ENCODE measurements around the gene ZNF426. TPM values are rescaled to one million over a fixed set of nuclear protein-coding genes. Genes with fewer than 3 reads are reported as not detected.

Gene ZNF426
- polyA plus RNA-seq, 3 donors: 1.7 to 6.4 (median 4.1) TPM

GRCh38 chr19:9531933-9532332 is 6.5 kb downstream of the ZNF426 start:
- H3K27ac Mint-ChIP-seq: no peak overlapping the region
- H3K9me3 ChIP-seq (replicated peaks in 1 of 2; ENCODE audit: control insufficient read depth in 1 of 2, insufficient read depth in 1 of 2, low read length in 2 of 2): peaks cover 74 to 96% of the 10 kb centered on the region in 2 donors
- peak in 1 of 3 donors; percentile 17 for DNase-seq
- H2AFZ ChIP-seq (ENCODE audit: insufficient read depth, low read depth, low read length, poor library complexity, severe bottlenecking): no peak overlapping the region
- peaks cover 73 to 94% of the 10 kb centered on the region in 2 donors for H3K36me3 ChIP-seq (replicated peaks in 1 of 2; ENCODE audit: control insufficient read depth in 1 of 2, insufficient read depth in 2 of 2, low read length in 2 of 2)
- no peak overlapping the region for H3K4me3 Mint-ChIP-seq
- no peak for TF ChIP-seq CTCF (IDR thresholded peaks at IDR 0.05)
- H4K20me1 ChIP-seq (ENCODE audit: insufficient read depth, low read length): no peaks in the 10 kb centered on the region
- H3K9me3 Mint-ChIP-seq: peaks cover 55 to 93% (median 89%) of the 10 kb centered on the region in 7 donors
- H3K4me1 ChIP-seq (ENCODE audit: control insufficient read depth in 1 of 2, insufficient read depth in 2 of 2, low read length in 2 of 2): no peaks in the 10 kb centered on the region
- H3K9ac ChIP-seq (ENCODE audit: insufficient read depth, low read length, poor library complexity, severe bottlenecking): no peak overlapping the region
- WGBS (ENCODE audit: insufficient coverage): no CpG with 5 or more reads among the region's 4 CpGs
- H3K27me3 ChIP-seq (ENCODE audit: control insufficient read depth in 2 of 2, insufficient read depth in 2 of 2, low read length in 2 of 2): no peaks in the 10 kb centered on the region
- no peak overlapping the region for H3K4me2 ChIP-seq (replicated peaks; ENCODE audit: extremely low read depth, low read length, poor library complexity, severe bottlenecking)
- intact Hi-C loops (cut with micrococcal nuclease): no loop called here
- peaks cover 4% of the 10 kb centered on the region for H3K79me2 ChIP-seq (ENCODE audit: insufficient read depth, low read length)
- peaks cover 81 to 85% of the 10 kb centered on the region in 2 donors for H3K36me3 Mint-ChIP-seq
- H3K4me1 Mint-ChIP-seq: no peaks in the 10 kb centered on the region
- H3K27me3 Mint-ChIP-seq (ENCODE audit: low read depth in 3 of 3): no peaks in the 10 kb centered on the region
- H3K27ac ChIP-seq (ENCODE audit: low read depth in 1 of 2, low read length in 2 of 2): no peak overlapping the region
- H3K4me3 ChIP-seq (replicated peaks in 1 of 3; ENCODE audit: low read depth in 2 of 3, low read length in 3 of 3): no peak overlapping the region

- no peak for TF ChIP-seq CTCF (IDR thresholded peaks at IDR 0.05)
- Histone ChIP-seq H3K9me3 (replicated peaks in 1 of 2; ENCODE audit: control insufficient read depth in 1 of 2, insufficient read depth in 1 of 2, low read length in 2 of 2) (peaks cover 72 to 98% of the 10 kb centered on the region in 2 donors), H3K9ac (ENCODE audit: insufficient read depth, low read length, poor library complexity, severe bottlenecking) (no peak overlapping the region), H3K27ac (ENCODE audit: low read depth in 1 of 2, low read length in 2 of 2) (no peak overlapping the region), H3K4me3 (replicated peaks in 1 of 3; ENCODE audit: low read depth in 2 of 3, low read length in 3 of 3) (peak overlapping the region in 1 of 3 experiments; percentile 52), H2AFZ (ENCODE audit: insufficient read depth, low read depth, low read length, poor library complexity, severe bottlenecking) (no peak overlapping the region), H3K27me3 (ENCODE audit: control insufficient read depth in 2 of 2, insufficient read depth in 2 of 2, low read length in 2 of 2) (no peaks in the 10 kb centered on the region), H3K79me2 (ENCODE audit: insufficient read depth, low read length) (no peaks in the 10 kb centered on the region), H4K20me1 (ENCODE audit: insufficient read depth, low read length) (no peaks in the 10 kb centered on the region), H3K4me2 (replicated peaks; ENCODE audit: extremely low read depth, low read length, poor library complexity, severe bottlenecking) (no peak overlapping the region), H3K36me3 (replicated peaks in 1 of 2; ENCODE audit: control insufficient read depth in 1 of 2, insufficient read depth in 2 of 2, low read length in 2 of 2) (peaks cover 54 to 69% of the 10 kb centered on the region in 2 donors), H3K4me1 (ENCODE audit: control insufficient read depth in 1 of 2, insufficient read depth in 2 of 2, low read length in 2 of 2) (no peaks in the 10 kb centered on the region)
- no peak overlapping the region for H3K27ac Mint-ChIP-seq
- intact Hi-C loops (cut with micrococcal nuclease): no loop called here
- no CpG with 5 or more reads among the region's 5 CpGs for WGBS (ENCODE audit: insufficient coverage)
- peaks cover 60 to 94% (median 92%) of the 10 kb centered on the region in 7 donors for H3K9me3 Mint-ChIP-seq
- DNase-seq: no peak
- H3K4me1 Mint-ChIP-seq: no peaks in the 10 kb centered on the region
- no peak overlapping the region for H3K4me3 Mint-ChIP-seq
- H3K27me3 Mint-ChIP-seq (ENCODE audit: low read depth in 3 of 3): no peaks in the 10 kb centered on the region
- H3K36me3 Mint-ChIP-seq: peaks cover 54 to 68% of the 10 kb centered on the region in 2 donors
Observed at GRCh38 chr19:9528757-9529336, 9.6 kb downstream of the ZNF426 start.
